H9 (cell line): ENCODE data around the gene PET100. TPM values are rescaled to one million over a fixed set of nuclear protein-coding genes. Genes with fewer than 3 reads are reported as not detected.

ENCODE experiments used
- DNase-seq: peaks from one replicate; pipeline ENCODE4 v3.0.0-alpha.2; 2017
- H2AFZ ChIP-seq: one replicate; pipeline ENCODE4 v1.6.1; 2013; ENCODE audit warnings: mild to moderate bottlenecking, low read length, control low read depth, moderate library complexity
- H2AK5ac ChIP-seq: 2 replicates; pipeline ENCODE4 v1.6.1; 2013; ENCODE audit warnings: low read length, control low read depth, mixed read lengths; ENCODE audit not compliant: insufficient read length
- H2BK120ac ChIP-seq: one replicate; pipeline ENCODE4 v1.6.1; 2013; ENCODE audit warnings: low read depth, mild to moderate bottlenecking, low read length, control low read depth, inconsistent platforms; ENCODE audit not compliant: poor library complexity, severe bottlenecking
- H2BK12ac ChIP-seq: 2 replicates; pipeline ENCODE4 v1.6.1; 2013; ENCODE audit warnings: low read length, control low read depth, mixed read lengths, low read depth; ENCODE audit not compliant: insufficient read length
- H2BK15ac ChIP-seq: 2 replicates; pipeline ENCODE4 v1.6.1; 2013; ENCODE audit warnings: low read depth, low read length, control low read depth
- H2BK20ac ChIP-seq: one replicate; pipeline ENCODE4 v1.6.1; 2013; ENCODE audit warnings: low read depth, mild to moderate bottlenecking, low read length, control low read depth, inconsistent platforms; ENCODE audit not compliant: poor library complexity, severe bottlenecking
- H2BK5ac ChIP-seq: 2 replicates; pipeline ENCODE4 v1.6.1; 2013; ENCODE audit warnings: low read length, control low read depth, mixed read lengths; ENCODE audit not compliant: insufficient read length
- H3K14ac ChIP-seq: 2 replicates; pipeline ENCODE4 v1.6.1; 2013; ENCODE audit warnings: low read length, control low read depth; ENCODE audit not compliant: insufficient read depth
- H3K18ac ChIP-seq: 2 replicates; pipeline ENCODE4 v1.6.1; 2013; ENCODE audit warnings: low read depth, mild to moderate bottlenecking, mixed read lengths, low read length, control low read depth; ENCODE audit not compliant: insufficient read length
- H3K23ac ChIP-seq: 2 replicates; pipeline ENCODE4 v1.6.1; 2013; ENCODE audit warnings: low read length, control low read depth, mixed read lengths, low read depth; ENCODE audit not compliant: insufficient read length
- H3K23me2 ChIP-seq: 2 replicates; pipeline ENCODE4 v1.6.1; 2013; ENCODE audit warnings: low read depth, mild to moderate bottlenecking, mixed read lengths, low read length, control low read depth; ENCODE audit not compliant: insufficient read length, poor library complexity, severe bottlenecking
- H3K27ac ChIP-seq: 2 replicates; pipeline ENCODE4 v1.5.1; 2013; ENCODE audit warnings: low read length, control low read depth, mixed read lengths, low read depth; ENCODE audit not compliant: insufficient read length
- H3K27me3 ChIP-seq: 2 replicates; pipeline ENCODE4 v1.6.1; 2013; ENCODE audit warnings: low read length, control low read depth, inconsistent platforms; ENCODE audit not compliant: insufficient read depth
- H3K4ac ChIP-seq: 2 replicates; pipeline ENCODE4 v1.6.1; 2013; ENCODE audit warnings: low read depth, mild to moderate bottlenecking, control low read depth, inconsistent platforms, low read length, moderate library complexity
- H3K4me1 ChIP-seq: 2 replicates; pipeline ENCODE4 v1.6.1; 2013; ENCODE audit warnings: low read length, control low read depth, inconsistent platforms; ENCODE audit not compliant: insufficient read depth
- H3K4me2 ChIP-seq: 2 replicates; pipeline ENCODE4 v1.6.1; 2013; ENCODE audit warnings: low read length, control low read depth, mixed read lengths; ENCODE audit not compliant: insufficient read length, insufficient read depth
- H3K56ac ChIP-seq: 2 replicates; pipeline ENCODE4 v1.6.1; 2013; ENCODE audit warnings: low read depth, mild to moderate bottlenecking, mixed read lengths, low read length, control low read depth; ENCODE audit not compliant: insufficient read length
- H3K79me1 ChIP-seq: 2 replicates; pipeline ENCODE4 v1.6.1; 2013; ENCODE audit warnings: low read depth, mild to moderate bottlenecking, moderate library complexity, low read length, control low read depth, inconsistent platforms; ENCODE audit not compliant: insufficient read depth, poor library complexity, severe bottlenecking
- H3K79me2 ChIP-seq: 2 replicates; pipeline ENCODE4 v1.6.1; 2013; ENCODE audit warnings: low read length, control low read depth, inconsistent platforms; ENCODE audit not compliant: insufficient read depth
- H3K9ac ChIP-seq: 2 replicates; pipeline ENCODE4 v1.6.1; 2013; ENCODE audit warnings: low read length, control low read depth, mixed read lengths; ENCODE audit not compliant: insufficient read length; ENCODE audit errors: extremely low read depth
- H3K9me3 ChIP-seq: one replicate; pipeline ENCODE4 v1.6.1; 2013; ENCODE audit warnings: low read depth, low read length, inconsistent platforms; ENCODE audit not compliant: control insufficient read depth
- H3T11ph ChIP-seq: one replicate; pipeline ENCODE4 v1.6.1; 2013; ENCODE audit warnings: mild to moderate bottlenecking, low read length, control low read depth, inconsistent platforms
- H4K20me1 ChIP-seq: one replicate; pipeline ENCODE4 v1.6.1; 2013; ENCODE audit not compliant: control insufficient read depth, insufficient read length, insufficient read depth
- H4K5ac ChIP-seq: 2 replicates; pipeline ENCODE4 v1.6.1; 2013; ENCODE audit warnings: low read depth, mild to moderate bottlenecking, mixed read lengths, low read length, control low read depth; ENCODE audit not compliant: insufficient read length
- H4K8ac ChIP-seq: replicated peaks from 2 replicates; pipeline ENCODE4 v1.6.1; 2013; ENCODE audit warnings: low read length, control low read depth, mixed read lengths, low read depth; ENCODE audit not compliant: insufficient read length
- H4K91ac ChIP-seq: 2 replicates; pipeline ENCODE4 v1.6.1; 2013; ENCODE audit warnings: low read depth, mild to moderate bottlenecking, moderate library complexity, mixed read lengths, low read length, control low read depth; ENCODE audit not compliant: insufficient read length
- H3K27ac Mint-ChIP-seq, 3 experiments: 2 replicates in 2 of 3; 3 replicates in 1 of 3; pipeline ENCODE4 v1.8.0; 2020 to 2021; ENCODE audit warnings: mixed read lengths in 3 of 3, mild to moderate bottlenecking in 1 of 3, moderate library complexity in 1 of 3
- H3K27me3 Mint-ChIP-seq: 2 replicates; pipeline ENCODE4 v1.8.0; 2021; ENCODE audit warnings: low read depth, mild to moderate bottlenecking, moderate library complexity, mixed read lengths
- H3K36me3 Mint-ChIP-seq, 3 experiments: 2 replicates in 2 of 3; 3 replicates in 1 of 3; pipeline ENCODE4 v1.8.0; 2020 to 2021; ENCODE audit warnings: low read depth in 3 of 3, mixed read lengths in 3 of 3; ENCODE audit not compliant: insufficient read depth in 1 of 3
- H3K4me1 Mint-ChIP-seq, 2 experiments: 2 replicates each; pipeline ENCODE4 v1.8.0; 2020; ENCODE audit warnings: mixed read lengths in 2 of 2
- H3K4me3 Mint-ChIP-seq, 2 experiments: 2 replicates in 1 of 2; 3 replicates in 1 of 2; pipeline ENCODE4 v1.8.0; 2020 to 2021; ENCODE audit warnings: mild to moderate bottlenecking in 2 of 2, mixed read lengths in 2 of 2, moderate library complexity in 1 of 2
- H3K9me3 Mint-ChIP-seq, 2 experiments: 2 replicates in 1 of 2; 3 replicates in 1 of 2; pipeline ENCODE4 v1.8.0; 2020; ENCODE audit warnings: mild to moderate bottlenecking in 2 of 2, mixed read lengths in 2 of 2, moderate library complexity in 1 of 2
- WGBS: extraction: QIAGEN DNeasy Blood & Tissue Kit; methylation state at CpG from one replicate; pipeline ENCODE4 v1.1.7; 2013; ENCODE audit warnings: missing lambda C conversion rate, low lambda C conversion rate, mixed read lengths; ENCODE audit not compliant: insufficient read length; ENCODE audit errors: extremely low coverage; 5-methylcytosine and 5-hydroxymethylcytosine counted together
- total RNA-seq: library from RNA; stranded (reverse); gene quantifications from 2 replicates; pipeline ENCODE4 v1.2.1, GENCODE V29; 2021
- TF ChIP-seq, protein P1 (sequence below): fragments of 200-600 bp; sonication (generic); conservative IDR thresholded peaks from 3 replicates; pipeline ENCODE4 v1.8.0; 2021; ENCODE audit warnings: antibody characterized with exemption, mild to moderate bottlenecking

Gene PET100
- total RNA-seq, 1 experiment from 2014 or later, result 129 TPM

- TF ChIP-seq, protein P1, sequence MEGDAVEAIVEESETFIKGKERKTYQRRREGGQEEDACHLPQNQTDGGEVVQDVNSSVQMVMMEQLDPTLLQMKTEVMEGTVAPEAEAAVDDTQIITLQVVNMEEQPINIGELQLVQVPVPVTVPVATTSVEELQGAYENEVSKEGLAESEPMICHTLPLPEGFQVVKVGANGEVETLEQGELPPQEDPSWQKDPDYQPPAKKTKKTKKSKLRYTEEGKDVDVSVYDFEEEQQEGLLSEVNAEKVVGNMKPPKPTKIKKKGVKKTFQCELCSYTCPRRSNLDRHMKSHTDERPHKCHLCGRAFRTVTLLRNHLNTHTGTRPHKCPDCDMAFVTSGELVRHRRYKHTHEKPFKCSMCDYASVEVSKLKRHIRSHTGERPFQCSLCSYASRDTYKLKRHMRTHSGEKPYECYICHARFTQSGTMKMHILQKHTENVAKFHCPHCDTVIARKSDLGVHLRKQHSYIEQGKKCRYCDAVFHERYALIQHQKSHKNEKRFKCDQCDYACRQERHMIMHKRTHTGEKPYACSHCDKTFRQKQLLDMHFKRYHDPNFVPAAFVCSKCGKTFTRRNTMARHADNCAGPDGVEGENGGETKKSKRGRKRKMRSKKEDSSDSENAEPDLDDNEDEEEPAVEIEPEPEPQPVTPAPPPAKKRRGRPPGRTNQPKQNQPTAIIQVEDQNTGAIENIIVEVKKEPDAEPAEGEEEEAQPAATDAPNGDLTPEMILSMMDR, result no peak
- no peak overlapping the region for H4K8ac ChIP-seq
- no peak overlapping the region for H3K56ac ChIP-seq
- H3K27me3 ChIP-seq, result peaks cover 16% of the 10 kb centered on the region; the same call in 1 of the 2 replicates
- WGBS, result no CpG with 5 or more reads among the region's 30 CpGs
- no peaks in the 10 kb centered on the region for H3K9me3 ChIP-seq
- no peak for DNase-seq
- Mint-ChIP-seq H3K4me3 (peak overlapping the region; percentile 79 to 81), H3K27ac (no peak overlapping the region), H3K36me3 (peaks cover 7 to 13% (median 11%) of the 10 kb centered on the region in 3 experiments), H3K4me1 (peaks cover 0 to 5% of the 10 kb centered on the region in 2 experiments; a peak in 1 of 4 replicates), H3K27me3 (peaks cover 30% of the 10 kb centered on the region), H3K9me3 (no peaks in the 10 kb centered on the region)
- H2BK20ac ChIP-seq, result no peak overlapping the region
- H3K18ac ChIP-seq, result no peak overlapping the region
- H3K79me1 ChIP-seq, result no peaks in the 10 kb centered on the region
- H3K23ac ChIP-seq, result no peak overlapping the region
- no peaks in the 10 kb centered on the region for H3K79me2 ChIP-seq
- H3K23me2 ChIP-seq, result no peaks in the 10 kb centered on the region
- peak overlapping the region; percentile 55 for H3K4me2 ChIP-seq
- H3T11ph ChIP-seq, result no peak overlapping the region
- no peak overlapping the region for H4K5ac ChIP-seq
- H2BK12ac ChIP-seq, result no peak overlapping the region
- no peak overlapping the region for H2AFZ ChIP-seq
- no peak overlapping the region for H2BK5ac ChIP-seq
- H3K4ac ChIP-seq, result no peak overlapping the region
- no peaks in the 10 kb centered on the region for H4K20me1 ChIP-seq
- H2BK120ac ChIP-seq, result no peak overlapping the region
- no peak overlapping the region for H2BK15ac ChIP-seq
- no peak overlapping the region for H3K9ac ChIP-seq
- H3K4me1 ChIP-seq, result no peaks in the 10 kb centered on the region
- no peak overlapping the region for H3K27ac ChIP-seq
- no peak overlapping the region for H2AK5ac ChIP-seq
- no peak overlapping the region for H4K91ac ChIP-seq
- no peak overlapping the region for H3K14ac ChIP-seq
These were observed 8.0 kb downstream of the PET100 start for GRCh38 chr19:7637374-7638256.
